Measurements from ENCODE around the gene OR10A3. TPM values are rescaled to one million over a fixed set of nuclear protein-coding genes. Genes with fewer than 3 reads are reported as not detected.

OR10A3 gene, protein sequence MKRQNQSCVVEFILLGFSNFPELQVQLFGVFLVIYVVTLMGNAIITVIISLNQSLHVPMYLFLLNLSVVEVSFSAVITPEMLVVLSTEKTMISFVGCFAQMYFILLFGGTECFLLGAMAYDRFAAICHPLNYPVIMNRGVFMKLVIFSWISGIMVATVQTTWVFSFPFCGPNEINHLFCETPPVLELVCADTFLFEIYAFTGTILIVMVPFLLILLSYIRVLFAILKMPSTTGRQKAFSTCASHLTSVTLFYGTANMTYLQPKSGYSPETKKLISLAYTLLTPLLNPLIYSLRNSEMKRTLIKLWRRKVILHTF
- not detected in 5 replicates for total RNA-seq (2022; extraction: Qiagen RNA extraction; ENCODE audit: low read depth)

DNA sequence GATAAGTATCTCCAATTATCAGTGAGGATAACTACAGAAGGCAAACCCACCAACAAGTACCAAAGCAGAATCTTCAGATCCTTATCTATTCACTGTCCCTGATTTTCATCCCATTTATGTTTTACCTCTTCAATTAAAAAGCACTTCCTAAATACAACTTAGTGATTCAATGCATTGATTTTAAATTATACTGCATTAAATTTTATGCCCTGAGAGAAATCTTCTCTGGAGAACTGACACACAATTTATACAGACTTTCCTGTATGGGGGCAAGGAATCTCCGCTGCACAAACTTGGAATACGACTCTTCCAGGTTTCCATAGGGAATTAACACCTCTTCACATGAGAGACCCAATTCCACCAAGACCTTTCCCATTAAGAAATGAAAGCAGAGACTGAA, at the start of gene OR10A3:
Gene OR10A3 (minus strand): TSS at position 101 of the 400 bp plus-strand sequence. CDS start 2,188 bp downstream, outside the sequence.

DNA sequence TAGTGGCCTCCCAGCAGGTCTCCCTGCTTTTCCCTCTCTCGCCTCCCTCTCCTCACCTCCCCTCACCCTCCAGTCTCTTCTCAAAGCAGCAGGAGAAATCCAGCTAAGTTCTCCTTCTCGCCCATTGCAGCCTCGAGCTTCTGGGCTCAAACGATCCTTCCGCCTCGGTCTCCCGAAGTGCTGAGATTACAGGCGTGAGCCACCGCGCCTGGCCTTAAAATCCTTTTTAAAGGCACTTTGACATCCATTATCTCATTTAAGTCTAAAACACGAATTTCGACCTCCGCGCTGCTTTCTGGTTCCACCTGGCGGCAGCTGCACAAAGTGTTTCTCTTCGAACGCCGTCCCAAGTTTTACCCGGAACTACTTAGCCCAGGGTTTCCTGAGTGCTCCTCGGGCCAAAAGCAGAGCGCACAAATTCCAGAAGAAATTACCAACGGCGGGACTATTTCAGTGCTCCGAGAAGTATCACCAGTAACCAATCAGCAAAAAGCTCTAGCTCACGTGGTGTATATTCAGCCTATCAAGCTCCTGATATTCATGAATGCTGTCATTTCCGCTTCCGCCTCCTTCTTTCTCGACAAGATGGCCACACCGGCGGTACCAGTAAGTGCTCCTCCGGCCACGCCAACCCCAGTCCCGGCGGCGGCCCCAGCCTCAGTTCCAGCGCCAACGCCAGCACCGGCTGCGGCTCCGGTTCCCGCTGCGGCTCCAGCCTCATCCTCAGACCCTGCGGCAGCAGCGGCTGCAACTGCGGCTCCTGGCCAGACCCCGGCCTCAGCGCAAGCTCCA, 45.5 kb upstream of the OR10A3 start, which contains the start of gene EIF3F:
Gene EIF3F (plus strand): TSS at position 570 of the 792 bp plus-strand sequence. CDS start 16 bp downstream, at position 586.

DNA sequence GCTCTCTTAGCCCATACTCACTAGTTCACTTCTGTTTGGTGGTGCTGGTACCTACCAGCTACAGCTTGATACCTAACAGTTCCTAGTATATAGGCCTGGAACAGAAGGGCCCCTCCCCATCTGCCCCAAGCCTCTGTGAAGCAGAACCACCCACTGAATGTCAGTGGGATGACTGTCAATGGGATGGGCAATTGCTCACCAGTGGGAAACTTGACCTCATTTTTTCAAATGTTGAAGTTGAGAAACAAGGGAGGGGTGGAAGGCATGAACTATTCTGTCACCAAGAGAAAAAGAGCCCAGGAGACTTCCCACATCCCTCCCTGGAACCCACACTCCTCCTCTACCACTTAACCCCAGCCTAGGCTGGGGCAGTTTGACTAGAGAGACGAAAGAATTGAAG, 23.9 kb upstream of the OR10A3 start, which contains the start of gene NLRP10:
Gene NLRP10 (minus strand): TSS at position 62 of the 400 bp plus-strand sequence. CDS start 1,952 bp downstream, outside the sequence.

DNA sequence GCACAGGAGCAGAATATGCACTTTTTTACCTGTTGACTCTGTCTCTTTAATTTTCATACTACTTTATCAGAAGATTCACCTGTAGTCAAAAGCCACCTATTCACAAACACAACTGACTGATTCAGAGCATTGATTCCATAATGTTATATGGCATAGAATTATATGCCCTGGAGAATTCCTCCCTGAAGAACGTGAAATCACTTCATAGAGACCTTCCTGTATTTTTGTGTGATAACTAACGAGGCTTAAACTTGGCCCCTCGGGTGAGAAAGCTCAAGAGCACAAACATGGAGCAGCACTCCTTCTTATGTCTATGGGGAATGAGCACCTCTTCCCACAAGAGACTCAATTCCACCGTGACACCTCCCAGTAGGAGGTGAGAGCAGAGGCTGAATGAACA, 10.3 kb downstream of the OR10A3 start, which contains the start of gene OR10A6:
Gene OR10A6 (minus strand): TSS at position 101 of the 400 bp plus-strand sequence. CDS start 2,606 bp downstream, outside the sequence.

Other genes starting within 250 kb of the OR10A3 start
- not detected in 5 replicates for gene OVCH2, start 235.2 kb downstream of the OR10A3 start, total RNA-seq (2022; extraction: Qiagen RNA extraction; ENCODE audit: low read depth)
- not detected in 5 replicates for gene OR5P2, start 144.8 kb downstream of the OR10A3 start, total RNA-seq (2022; extraction: Qiagen RNA extraction; ENCODE audit: low read depth)
- not detected in 5 replicates for gene OR5P3, start 110.9 kb downstream of the OR10A3 start, total RNA-seq (2022; extraction: Qiagen RNA extraction; ENCODE audit: low read depth)
- not detected in 5 replicates for gene OR10A6, start 10.4 kb downstream of the OR10A3 start, total RNA-seq (2022; extraction: Qiagen RNA extraction; ENCODE audit: low read depth)
- gene NLRP10, start 23.7 kb upstream of the OR10A3 start, total RNA-seq (2022; extraction: Qiagen RNA extraction; ENCODE audit: low read depth), result not detected in 5 replicates
- 319 to 415 TPM (median 335 TPM) in 5 replicates for gene EIF3F, start 45.6 kb upstream of the OR10A3 start, total RNA-seq (2022; extraction: Qiagen RNA extraction; ENCODE audit: low read depth)
- gene TUB, start 139.5 kb upstream of the OR10A3 start, total RNA-seq (2022; extraction: Qiagen RNA extraction; ENCODE audit: low read depth), result 4.7 to 7.2 TPM (median 6.1 TPM) in 5 replicates
- gene RIC3, start 227.3 kb upstream of the OR10A3 start, total RNA-seq (2022; extraction: Qiagen RNA extraction; ENCODE audit: low read depth), result 1.4 to 3.2 TPM (median 2.1 TPM) in 5 replicates

Measured in A549 treated with GW870086 at 1 μM for 4 hours (cell line).